Measurements from ENCODE around the gene BCOR.

DNA sequence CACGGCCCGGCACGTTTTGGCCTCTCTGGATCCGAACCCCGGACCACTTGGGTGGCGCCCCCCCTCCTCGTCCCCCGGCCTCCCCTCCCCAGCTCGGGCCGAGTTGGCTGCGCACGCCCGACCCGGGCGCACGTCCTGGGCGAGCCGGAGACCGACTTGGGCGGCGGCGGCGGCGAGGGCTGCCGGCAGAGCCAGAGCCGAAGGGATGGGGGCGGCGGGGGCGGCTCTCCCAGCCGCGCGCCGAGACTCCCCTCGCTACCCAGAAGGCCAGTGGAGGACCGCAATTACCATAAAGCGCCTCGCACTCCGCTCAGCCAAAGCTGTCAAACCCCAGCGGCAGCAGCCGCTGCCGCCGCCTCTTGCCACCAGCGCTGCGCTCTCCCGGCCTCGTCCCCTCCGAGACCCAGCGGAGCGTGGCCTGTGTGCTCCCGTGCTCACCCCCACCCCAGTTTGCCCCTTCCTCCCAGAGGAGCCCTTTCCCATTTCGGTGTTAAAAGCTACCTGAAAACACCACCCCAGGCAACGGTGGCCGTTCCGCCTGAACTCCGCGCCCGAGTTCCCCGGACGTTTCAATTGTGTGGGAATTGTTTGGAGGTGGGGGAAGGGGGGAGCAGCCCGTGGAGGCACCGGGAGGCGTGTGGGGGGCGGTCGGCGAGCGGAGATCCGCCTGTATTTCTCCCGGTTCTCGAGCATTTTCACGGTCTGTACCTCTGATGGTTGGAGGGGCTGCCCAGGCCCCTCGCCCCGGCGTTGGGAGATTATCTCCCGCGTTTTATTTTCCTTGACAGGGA, 701 bp upstream of the BCOR start:
- TF ChIP-seq SMARCE1 (IDR thresholded peaks at IDR 0.05) = no peak
- no peak for TF ChIP-seq RNF2 (IDR thresholded peaks at IDR 0.05)
- TF ChIP-seq ZZZ3 (IDR thresholded peaks at IDR 0.05) = no peak
- no peak for TF ChIP-seq HNRNPK (IDR thresholded peaks at IDR 0.05; ENCODE audit: low read depth, low read length, poor library complexity, severe bottlenecking)
- 0 out of 4 replicates have a peak, but pooled peaks of 1 of the 2 experiments have one; percentile 0 for TF ChIP-seq MAZ (CRISPR knock-in tag; conservative IDR thresholded peaks at IDR 0.05 in 1 of 2, IDR thresholded peaks at IDR 0.05 in 1 of 2)
- TF ChIP-seq, protein P1, sequence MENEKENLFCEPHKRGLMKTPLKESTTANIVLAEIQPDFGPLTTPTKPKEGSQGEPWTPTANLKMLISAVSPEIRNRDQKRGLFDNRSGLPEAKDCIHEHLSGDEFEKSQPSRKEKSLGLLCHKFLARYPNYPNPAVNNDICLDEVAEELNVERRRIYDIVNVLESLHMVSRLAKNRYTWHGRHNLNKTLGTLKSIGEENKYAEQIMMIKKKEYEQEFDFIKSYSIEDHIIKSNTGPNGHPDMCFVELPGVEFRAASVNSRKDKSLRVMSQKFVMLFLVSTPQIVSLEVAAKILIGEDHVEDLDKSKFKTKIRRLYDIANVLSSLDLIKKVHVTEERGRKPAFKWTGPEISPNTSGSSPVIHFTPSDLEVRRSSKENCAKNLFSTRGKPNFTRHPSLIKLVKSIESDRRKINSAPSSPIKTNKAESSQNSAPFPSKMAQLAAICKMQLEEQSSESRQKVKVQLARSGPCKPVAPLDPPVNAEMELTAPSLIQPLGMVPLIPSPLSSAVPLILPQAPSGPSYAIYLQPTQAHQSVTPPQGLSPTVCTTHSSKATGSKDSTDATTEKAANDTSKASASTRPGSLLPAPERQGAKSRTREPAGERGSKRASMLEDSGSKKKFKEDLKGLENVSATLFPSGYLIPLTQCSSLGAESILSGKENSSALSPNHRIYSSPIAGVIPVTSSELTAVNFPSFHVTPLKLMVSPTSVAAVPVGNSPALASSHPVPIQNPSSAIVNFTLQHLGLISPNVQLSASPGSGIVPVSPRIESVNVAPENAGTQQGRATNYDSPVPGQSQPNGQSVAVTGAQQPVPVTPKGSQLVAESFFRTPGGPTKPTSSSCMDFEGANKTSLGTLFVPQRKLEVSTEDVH (IDR thresholded peaks at IDR 0.05; ENCODE audit: low read depth, partially characterized antibody) = no peak
- no peak for TF ChIP-seq MXI1 (IDR thresholded peaks at IDR 0.05; ENCODE audit: low read depth, low read length)
- peak; percentile 61; the same call in 1 of the 2 replicates for TF ChIP-seq ZBTB1 (CRISPR knock-in tag; IDR thresholded peaks at IDR 0.05; ENCODE audit: borderline replicate concordance, low read depth)
- TF ChIP-seq STAG1 (CRISPR knock-in tag; IDR thresholded peaks at IDR 0.05; ENCODE audit: borderline replicate concordance) = no peak
- TF ChIP-seq, protein P2, sequence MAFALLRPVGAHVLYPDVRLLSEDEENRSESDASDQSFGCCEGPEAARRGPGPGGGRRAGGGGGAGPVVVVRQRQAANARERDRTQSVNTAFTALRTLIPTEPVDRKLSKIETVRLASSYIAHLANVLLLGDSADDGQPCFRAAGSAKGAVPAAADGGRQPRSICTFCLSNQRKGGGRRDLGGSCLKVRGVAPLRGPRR (CRISPR knock-in tag; IDR thresholded peaks at IDR 0.05) = no peak
- TF ChIP-seq DPF2 (IDR thresholded peaks at IDR 0.05) = no peak
- TF ChIP-seq, protein P3, sequence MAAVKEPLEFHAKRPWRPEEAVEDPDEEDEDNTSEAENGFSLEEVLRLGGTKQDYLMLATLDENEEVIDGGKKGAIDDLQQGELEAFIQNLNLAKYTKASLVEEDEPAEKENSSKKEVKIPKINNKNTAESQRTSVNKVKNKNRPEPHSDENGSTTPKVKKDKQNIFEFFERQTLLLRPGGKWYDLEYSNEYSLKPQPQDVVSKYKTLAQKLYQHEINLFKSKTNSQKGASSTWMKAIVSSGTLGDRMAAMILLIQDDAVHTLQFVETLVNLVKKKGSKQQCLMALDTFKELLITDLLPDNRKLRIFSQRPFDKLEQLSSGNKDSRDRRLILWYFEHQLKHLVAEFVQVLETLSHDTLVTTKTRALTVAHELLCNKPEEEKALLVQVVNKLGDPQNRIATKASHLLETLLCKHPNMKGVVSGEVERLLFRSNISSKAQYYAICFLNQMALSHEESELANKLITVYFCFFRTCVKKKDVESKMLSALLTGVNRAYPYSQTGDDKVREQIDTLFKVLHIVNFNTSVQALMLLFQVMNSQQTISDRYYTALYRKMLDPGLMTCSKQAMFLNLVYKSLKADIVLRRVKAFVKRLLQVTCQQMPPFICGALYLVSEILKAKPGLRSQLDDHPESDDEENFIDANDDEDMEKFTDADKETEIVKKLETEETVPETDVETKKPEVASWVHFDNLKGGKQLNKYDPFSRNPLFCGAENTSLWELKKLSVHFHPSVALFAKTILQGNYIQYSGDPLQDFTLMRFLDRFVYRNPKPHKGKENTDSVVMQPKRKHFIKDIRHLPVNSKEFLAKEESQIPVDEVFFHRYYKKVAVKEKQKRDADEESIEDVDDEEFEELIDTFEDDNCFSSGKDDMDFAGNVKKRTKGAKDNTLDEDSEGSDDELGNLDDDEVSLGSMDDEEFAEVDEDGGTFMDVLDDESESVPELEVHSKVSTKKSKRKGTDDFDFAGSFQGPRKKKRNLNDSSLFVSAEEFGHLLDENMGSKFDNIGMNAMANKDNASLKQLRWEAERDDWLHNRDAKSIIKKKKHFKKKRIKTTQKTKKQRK (IDR thresholded peaks at IDR 0.05; ENCODE audit: borderline replicate concordance, low read depth, low read length) = no peak
- TF ChIP-seq TAF1 (IDR thresholded peaks at IDR 0.05; ENCODE audit: control insufficient read depth, extremely low read depth, insufficient read depth, low read length, severe bottlenecking) = peak; percentile 52
- no peak for TF ChIP-seq ZNF830 (CRISPR knock-in tag; IDR thresholded peaks at IDR 0.05)
